Keratinocyte (primary cell): ENCODE data around the gene PNRC1. TPM values are rescaled to one million over a fixed set of nuclear protein-coding genes. Genes with fewer than 3 reads are reported as not detected.

ENCODE experiments used
- DNase-seq: peaks from one replicate; pipeline ENCODE4 v3.0.0-alpha.2; 2011; ENCODE audit warnings: low read depth, missing footprints, low spot score
- FAIRE-seq: peaks from 2 replicates; lab custom pipeline; 2011; peaks lifted over from hg19 to GRCh38; lab: Jason Lieb, UNC
- H2AFZ ChIP-seq: 2 replicates; pipeline ENCODE4 v1.6.0; 2012; ENCODE audit warnings: low read length, control low read depth, inconsistent platforms; ENCODE audit not compliant: control insufficient read depth
- H3K27ac ChIP-seq: 2 replicates; pipeline ENCODE4 v1.5.1; 2011; ENCODE audit warnings: low read length; ENCODE audit not compliant: control insufficient read depth, insufficient read depth
- H3K27me3 ChIP-seq: 3 replicates; pipeline ENCODE4 v1.6.0; 2011; ENCODE audit warnings: low read length; ENCODE audit not compliant: control insufficient read depth, insufficient read depth; ENCODE audit errors: extremely low read depth
- H3K36me3 ChIP-seq, 2 experiments: 2 replicates in 1 of 2; 3 replicates in 1 of 2; pipeline ENCODE4 v1.5.1; 2011; ENCODE audit warnings: low read length in 2 of 2, mild to moderate bottlenecking in 1 of 2; ENCODE audit not compliant: control insufficient read depth in 2 of 2, insufficient read depth in 2 of 2; ENCODE audit errors: extremely low read depth in 1 of 2
- H3K4me1 ChIP-seq: 3 replicates; pipeline ENCODE4 v1.5.1; 2011; ENCODE audit warnings: low read length; ENCODE audit not compliant: control insufficient read depth, insufficient read depth; ENCODE audit errors: extremely low read depth
- H3K4me2 ChIP-seq: 3 replicates; pipeline ENCODE4 v1.6.0; 2011; ENCODE audit warnings: low read depth, low read length; ENCODE audit not compliant: control insufficient read depth, insufficient read depth; ENCODE audit errors: extremely low read depth
- H3K4me3 ChIP-seq, 3 experiments: fragments of 200-600 bp in 1 of 3; sonication (generic) in 1 of 3; 2 replicates in 2 of 3; 3 replicates in 1 of 3; pipeline ENCODE4 v1.5.1; 2011 to 2016; ENCODE audit warnings: low read length in 3 of 3, mild to moderate bottlenecking in 3 of 3, control low read depth in 2 of 3, inconsistent platforms in 1 of 3, low read depth in 1 of 3, mixed read lengths in 1 of 3, mixed run types in 1 of 3, moderate library complexity in 1 of 3; ENCODE audit not compliant: control insufficient read depth in 2 of 3, insufficient read depth in 2 of 3; ENCODE audit errors: extremely low read depth in 1 of 3
- H3K79me2 ChIP-seq: 2 replicates; pipeline ENCODE4 v1.6.0; 2012; ENCODE audit warnings: low read length; ENCODE audit not compliant: control insufficient read depth, insufficient read depth
- H3K9ac ChIP-seq: 3 replicates; pipeline ENCODE4 v1.6.0; 2011; ENCODE audit warnings: low read length; ENCODE audit not compliant: control insufficient read depth, insufficient read depth; ENCODE audit errors: extremely low read depth
- H3K9me1 ChIP-seq: 3 replicates; pipeline ENCODE4 v1.6.0; 2011; ENCODE audit warnings: low read length; ENCODE audit not compliant: control insufficient read depth, insufficient read depth; ENCODE audit errors: extremely low read depth
- H3K9me3 ChIP-seq: 2 replicates; pipeline ENCODE4 v1.5.1; 2012; ENCODE audit warnings: low read depth, low read length; ENCODE audit not compliant: control insufficient read depth
- H4K20me1 ChIP-seq: 3 replicates; pipeline ENCODE4 v1.6.0; 2011; ENCODE audit warnings: low read length; ENCODE audit not compliant: control insufficient read depth, insufficient read depth; ENCODE audit errors: extremely low read depth
- CTCF ChIP-seq, 3 experiments: IDR thresholded peaks in 1 of 3; conservative IDR thresholded peaks in 1 of 3; optimal IDR thresholded peaks in 1 of 3; 2 replicates in 2 of 3; 3 replicates in 1 of 3; pipeline versions ENCODE3 to v1.5.1; 2011; ENCODE audit warnings: low read length in 3 of 3, mild to moderate bottlenecking in 3 of 3, moderate library complexity in 2 of 3, control low read depth in 1 of 3, inconsistent platforms in 1 of 3; ENCODE audit not compliant: insufficient read depth in 2 of 3; ENCODE audit errors: extremely low read depth in 1 of 3
- EZH2 ChIP-seq: IDR thresholded peaks from one replicate; pipeline ENCODE4 v1.6.1; 2012; ENCODE audit warnings: inconsistent platforms, mild to moderate bottlenecking, low read length, moderate library complexity
- dilution Hi-C: fragments of 300-500 bp; cut with MboI; formaldehyde crosslinking; loops from one replicate; pipeline ENCODE4 v1.7.0; 2020; ENCODE audit warnings: low sequenced_read_pairs; ENCODE audit not compliant: extremely low pct_ligation_motif_present
- polyA minus RNA-seq, 3 experiments: library from RNA; depleted of rRNA, polyadenylated mRNA; stranded (reverse); fragments of >200 nt; gene quantifications; 1 replicate in 1 of 3; 2 replicates in 1 of 3; 3 replicates in 1 of 3; pipeline ENCODE4 v1.2.3, GENCODE V29; 2011
- polyA plus RNA-seq, 5 experiments: library from polyadenylated mRNA; depleted of rRNA in 3 of 5; stranded (reverse) in 3 of 5; stranded (forward) in 1 of 5; unstranded in 1 of 5; fragments of >200 nt; gene quantifications; 1 replicate in 1 of 5; 2 replicates in 3 of 5; 3 replicates in 1 of 5; pipeline versions ENCODE4 v1.2.1 to v1.2.3, GENCODE V29; 2011 to 2012; ENCODE audit warnings: missing spikeins in 2 of 5, low read depth in 1 of 5, low replicate concordance in 1 of 5

The PNRC1 gene
- polyA plus RNA-seq, result 7.1 to 34.6 TPM (median 19.5 TPM) in 3 replicates
- polyA plus RNA-seq (2011; ENCODE audit: low read depth), result 27.9 TPM
- 20.1 and 25.6 TPM in 2 replicates for polyA plus RNA-seq (2011; cell fraction: cytosol; rRNA removed)
- polyA plus RNA-seq (2011; cell fraction: nucleus; rRNA removed), result 66.6 and 75.8 TPM in 2 replicates
- polyA plus RNA-seq (2012; ENCODE audit: low replicate concordance), result 30.0 and 158 TPM in 2 replicates
- polyA minus RNA-seq, result 16.3 to 30.3 TPM (median 18.2 TPM) in 3 replicates
- polyA minus RNA-seq (2011; cell fraction: cytosol; rRNA and poly(A)+ RNA removed), result 50.1 TPM
- polyA minus RNA-seq (2011; cell fraction: nucleus; rRNA and poly(A)+ RNA removed), result 38.1 and 60.5 TPM in 2 replicates

DNA sequence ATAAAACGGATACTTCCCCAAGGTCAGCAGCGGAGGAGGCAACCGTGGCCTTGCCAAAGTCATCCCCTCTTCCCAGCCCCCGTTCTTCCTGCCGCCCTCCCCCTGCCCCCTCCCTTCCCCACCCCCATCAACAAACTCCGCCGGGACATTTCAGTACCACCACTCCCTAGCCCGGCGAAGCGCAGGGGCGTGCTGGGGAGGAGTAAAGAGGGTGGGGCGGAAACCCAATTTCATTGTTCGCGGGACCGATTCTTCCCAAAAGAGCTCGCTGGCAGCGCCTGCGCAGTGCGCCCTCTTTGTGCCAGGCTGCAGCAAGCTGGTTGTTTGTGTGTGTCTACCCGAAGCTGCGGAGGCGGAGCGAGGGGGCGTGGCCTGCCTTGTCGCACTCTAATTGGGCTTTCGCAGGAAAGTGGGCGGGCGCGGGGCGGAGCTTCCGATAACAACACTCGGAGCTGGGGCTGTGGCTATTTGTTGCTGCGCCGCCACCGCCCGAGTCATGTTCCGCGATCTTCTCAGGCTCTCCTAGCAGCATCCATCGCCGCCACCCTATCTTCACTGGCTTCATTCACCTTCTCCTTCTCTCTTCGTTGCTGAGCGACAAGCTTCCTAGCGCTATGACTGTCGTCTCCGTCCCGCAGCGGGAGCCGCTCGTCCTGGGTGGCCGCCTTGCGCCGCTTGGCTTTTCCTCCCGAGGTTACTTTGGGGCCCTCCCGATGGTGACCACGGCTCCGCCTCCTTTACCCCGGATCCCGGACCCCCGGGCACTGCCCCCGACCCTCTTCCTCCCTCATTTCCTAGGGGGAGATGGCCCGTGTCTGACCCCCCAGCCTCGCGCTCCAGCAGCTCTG is at the start of gene PNRC1:
PNRC1 (plus strand) TSS at position 471 of the 848 bp plus-strand sequence; CDS start at position 615, 144 bp downstream.
- dilution Hi-C loops, result no loop called here
- Histone ChIP-seq H3K4me1 (peaks cover 13% of the 10 kb centered on the region), H3K27me3 (no peaks in the 10 kb centered on the region), H3K9ac (peak within 1 kb of the TSS; percentile 99), H3K36me3 (peaks cover 0 to 6% of the 10 kb centered on the region in 2 experiments), H3K79me2 (peaks cover 21% of the 10 kb centered on the region), H4K20me1 (no peaks in the 10 kb centered on the region), H3K9me1 (no peaks in the 10 kb centered on the region), H3K9me3 (no peaks in the 10 kb centered on the region), H3K4me3 (peak within 1 kb of the TSS; percentile 87 to 95 (median 93)), H2AFZ (peak within 1 kb of the TSS; percentile 56), H3K4me2 (peak within 1 kb of the TSS; percentile 86), H3K27ac (peak within 1 kb of the TSS; percentile 96)
- DNase-seq (peak; percentile 89), FAIRE-seq (no peak)
- peak in 1 of 3 experiments; percentile 8 for TF ChIP-seq CTCF (optimal IDR thresholded peaks at IDR 0.05 in 1 of 3, IDR thresholded peaks at IDR 0.05 in 1 of 3, conservative IDR thresholded peaks at IDR 0.05 in 1 of 3; ENCODE audit: extremely low read depth in 1 of 3, insufficient read depth in 2 of 3, low read length in 3 of 3)
- no peak for TF ChIP-seq EZH2

- FAIRE-seq, result no peak
- Histone ChIP-seq H3K36me3 (no peaks in the 10 kb centered on the region), H3K27me3 (no peaks in the 10 kb centered on the region), H4K20me1 (no peaks in the 10 kb centered on the region), H3K79me2 (no peaks in the 10 kb centered on the region), H3K9me1 (no peaks in the 10 kb centered on the region), H3K9ac (no peak overlapping the region), H2AFZ (no peak overlapping the region), H3K4me1 (peaks cover 28% of the 10 kb centered on the region), H3K27ac (no peak overlapping the region), H3K9me3 (no peaks in the 10 kb centered on the region), H3K4me3 (no peak overlapping the region), H3K4me2 (no peak overlapping the region)
- DNase-seq, result no peak
- no peak for TF ChIP-seq EZH2
- peak; percentile 33 to 36 (median 34) for TF ChIP-seq CTCF (optimal IDR thresholded peaks at IDR 0.05 in 1 of 3, IDR thresholded peaks at IDR 0.05 in 1 of 3, conservative IDR thresholded peaks at IDR 0.05 in 1 of 3; ENCODE audit: extremely low read depth in 1 of 3, insufficient read depth in 2 of 3, low read length in 3 of 3)
- dilution Hi-C loops, result no loop called here
These were observed 48.0 kb upstream of the PNRC1 start for GRCh38 chr6:89032599-89032998.
